ENCODE data around the gene IRF4. TPM values are rescaled to one million over a fixed set of nuclear protein-coding genes. Genes with fewer than 3 reads are reported as not detected.

IRF4 gene
- total RNA-seq, 4 donors from 2014 or later: 4.5 to 17.0 (median 10.1) TPM

GRCh38 chr6:437037-437392 lies 45.5 kb downstream of the IRF4 start:
- no peak for TF ChIP-seq CTCF (IDR thresholded peaks at IDR 0.05; ENCODE audit: low read depth)

- TF ChIP-seq CTCF (IDR thresholded peaks at IDR 0.05; ENCODE audit: low read depth): no peak
Observed at GRCh38 chr6:438634-439170, 47.1 kb downstream of the IRF4 start.

- no peak for TF ChIP-seq CTCF (IDR thresholded peaks at IDR 0.05; ENCODE audit: low read depth)
Observed at GRCh38 chr6:439641-440167, 48.2 kb downstream of the IRF4 start.

- TF ChIP-seq CTCF (IDR thresholded peaks at IDR 0.05; ENCODE audit: low read depth): no peak
Observed at GRCh38 chr6:441126-441920, 49.8 kb downstream of the IRF4 start.

GRCh38 chr6:443621-444159 lies 52.1 kb downstream of the IRF4 start:
- no peak for TF ChIP-seq CTCF (IDR thresholded peaks at IDR 0.05; ENCODE audit: low read depth)

- no peak for TF ChIP-seq CTCF (IDR thresholded peaks at IDR 0.05; ENCODE audit: low read depth)
Observed at GRCh38 chr6:444653-445275, 53.2 kb downstream of the IRF4 start.

Data from subcutaneous adipose tissue (tissue), 4 donors.